DOHH2 (cell line): Measurements from ENCODE around the gene PRRX1.

Experiments
- H3F3A ChIP-seq: fragments of 200-600 bp; sonication (generic), shearing (Covaris generic); 2 replicates; pipeline ENCODE4 v1.6.0; 2016; ENCODE audit warnings: antibody characterized with exemption, mild to moderate bottlenecking; ENCODE audit not compliant: control insufficient read depth, insufficient read depth
- H3K27ac ChIP-seq: fragments of 200-600 bp; sonication (generic); 2 replicates; pipeline ENCODE4 v1.5.1; 2014; ENCODE audit warnings: low read depth, mild to moderate bottlenecking, low read length, moderate library complexity
- H3K27me3 ChIP-seq: fragments of 200-600 bp; sonication (generic); 2 replicates; pipeline ENCODE4 v1.6.1; 2014; ENCODE audit warnings: mild to moderate bottlenecking, low read length, mixed read lengths; ENCODE audit not compliant: control insufficient read depth
- H3K36me3 ChIP-seq: fragments of 200-600 bp; sonication (generic); 2 replicates; pipeline ENCODE4 v1.6.1; 2014; ENCODE audit warnings: mild to moderate bottlenecking, low read length, moderate library complexity, mixed read lengths; ENCODE audit not compliant: control insufficient read depth
- H3K4me1 ChIP-seq: fragments of 200-600 bp; sonication (generic); 2 replicates; pipeline ENCODE4 v1.6.1; 2014; ENCODE audit warnings: mild to moderate bottlenecking, low read length, mixed read lengths; ENCODE audit not compliant: control insufficient read depth
- H3K4me2 ChIP-seq: fragments of 200-600 bp; sonication (generic); 2 replicates; pipeline ENCODE4 v1.6.0; 2014; ENCODE audit warnings: mild to moderate bottlenecking, low read length, moderate library complexity
- H3K4me3 ChIP-seq: fragments of 200-600 bp; sonication (generic); 2 replicates; pipeline ENCODE4 v1.5.1; 2014; ENCODE audit warnings: mild to moderate bottlenecking, low read length, mixed read lengths
- H3K79me2 ChIP-seq: fragments of 200-600 bp; sonication (generic); 2 replicates; pipeline ENCODE4 v1.6.1; 2014; ENCODE audit warnings: mild to moderate bottlenecking, low read length, mixed read lengths; ENCODE audit not compliant: control insufficient read depth
- H3K9me2 ChIP-seq: fragments of 200-600 bp; sonication (generic); replicated peaks from 2 replicates; pipeline ENCODE4 v1.6.1; 2014; ENCODE audit warnings: mild to moderate bottlenecking, low read length, mixed read lengths; ENCODE audit not compliant: control insufficient read depth
- H3K9me3 ChIP-seq: fragments of 200-600 bp; sonication (generic); 2 replicates; pipeline ENCODE4 v1.6.1; 2014; ENCODE audit warnings: antibody characterized with exemption, low read length, mixed read lengths; ENCODE audit not compliant: control insufficient read depth, insufficient read depth
- H4K20me1 ChIP-seq: fragments of 200-600 bp; sonication (generic); 2 replicates; pipeline ENCODE4 v1.6.0; 2014; ENCODE audit warnings: low read depth, mild to moderate bottlenecking, antibody characterized with exemption, low read length, moderate library complexity; ENCODE audit not compliant: control insufficient read depth, insufficient read depth
- EZH2phosphoT487 ChIP-seq: fragments of 200-600 bp; sonication (generic); IDR thresholded peaks from 2 replicates; pipeline ENCODE4 v1.6.1; 2017; ENCODE audit warnings: borderline replicate concordance, mild to moderate bottlenecking, antibody characterized with exemption, low read length, moderate library complexity, mixed read lengths
- TF ChIP-seq, protein P1 (sequence below): fragments of 200-600 bp; sonication (generic); IDR thresholded peaks from one replicate; pipeline ENCODE4 v1.5.1; 2014; ENCODE audit warnings: antibody characterized with exemption, mild to moderate bottlenecking, low read depth, low read length; ENCODE audit not compliant: poor library complexity, severe bottlenecking

The PRRX1 gene

DNA sequence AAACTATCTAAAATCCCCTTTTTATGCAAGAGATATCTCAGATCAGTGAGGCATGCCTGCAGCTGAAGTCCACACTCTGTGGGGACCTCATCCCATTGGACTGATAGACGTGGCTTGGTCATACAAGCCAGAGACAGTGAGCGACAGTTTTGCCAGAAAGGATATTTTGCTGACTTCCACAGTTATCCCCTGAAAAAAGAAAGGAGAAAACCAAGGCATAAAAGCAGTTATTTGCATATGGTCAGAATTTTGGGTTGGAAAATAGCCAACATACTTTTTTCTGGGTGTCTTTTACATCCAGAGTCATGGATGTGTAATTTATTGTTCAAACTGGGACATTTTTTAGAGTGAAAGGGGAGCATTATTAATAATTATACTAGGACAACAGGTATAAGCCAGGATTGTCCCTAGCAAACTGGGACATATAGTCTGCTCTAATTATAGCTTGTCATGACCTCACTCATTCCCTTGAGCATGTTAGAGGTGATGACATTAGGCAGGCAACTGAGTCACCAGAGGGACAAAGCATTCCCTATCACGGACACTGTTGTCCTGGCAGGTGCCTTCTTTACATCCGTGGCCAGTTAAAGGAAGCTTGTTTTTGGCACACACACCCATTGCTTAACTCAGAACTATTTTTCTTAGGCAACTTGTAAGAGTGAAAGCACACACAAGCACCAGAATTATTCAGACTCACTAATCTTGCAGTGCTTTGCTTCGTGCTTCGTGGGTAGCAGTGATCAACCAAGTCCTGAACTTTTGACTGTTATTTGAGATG, 65.5 kb downstream of the PRRX1 start:
- H3K4me2 ChIP-seq, result no peak overlapping the region
- H3K27me3 ChIP-seq, result no peaks in the 10 kb centered on the region
- H4K20me1 ChIP-seq, result no peaks in the 10 kb centered on the region
- no peaks in the 10 kb centered on the region for H3K4me1 ChIP-seq
- H3K4me3 ChIP-seq, result no peak overlapping the region
- H3K36me3 ChIP-seq, result no peaks in the 10 kb centered on the region
- H3K9me3 ChIP-seq, result no peaks in the 10 kb centered on the region
- no peaks in the 10 kb centered on the region for H3F3A ChIP-seq
- no peak for TF ChIP-seq EZH2phosphoT487
- TF ChIP-seq, protein P1, sequence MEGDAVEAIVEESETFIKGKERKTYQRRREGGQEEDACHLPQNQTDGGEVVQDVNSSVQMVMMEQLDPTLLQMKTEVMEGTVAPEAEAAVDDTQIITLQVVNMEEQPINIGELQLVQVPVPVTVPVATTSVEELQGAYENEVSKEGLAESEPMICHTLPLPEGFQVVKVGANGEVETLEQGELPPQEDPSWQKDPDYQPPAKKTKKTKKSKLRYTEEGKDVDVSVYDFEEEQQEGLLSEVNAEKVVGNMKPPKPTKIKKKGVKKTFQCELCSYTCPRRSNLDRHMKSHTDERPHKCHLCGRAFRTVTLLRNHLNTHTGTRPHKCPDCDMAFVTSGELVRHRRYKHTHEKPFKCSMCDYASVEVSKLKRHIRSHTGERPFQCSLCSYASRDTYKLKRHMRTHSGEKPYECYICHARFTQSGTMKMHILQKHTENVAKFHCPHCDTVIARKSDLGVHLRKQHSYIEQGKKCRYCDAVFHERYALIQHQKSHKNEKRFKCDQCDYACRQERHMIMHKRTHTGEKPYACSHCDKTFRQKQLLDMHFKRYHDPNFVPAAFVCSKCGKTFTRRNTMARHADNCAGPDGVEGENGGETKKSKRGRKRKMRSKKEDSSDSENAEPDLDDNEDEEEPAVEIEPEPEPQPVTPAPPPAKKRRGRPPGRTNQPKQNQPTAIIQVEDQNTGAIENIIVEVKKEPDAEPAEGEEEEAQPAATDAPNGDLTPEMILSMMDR, result no peak
- no peaks in the 10 kb centered on the region for H3K9me2 ChIP-seq
- no peak overlapping the region for H3K27ac ChIP-seq
- H3K79me2 ChIP-seq, result no peaks in the 10 kb centered on the region

DNA sequence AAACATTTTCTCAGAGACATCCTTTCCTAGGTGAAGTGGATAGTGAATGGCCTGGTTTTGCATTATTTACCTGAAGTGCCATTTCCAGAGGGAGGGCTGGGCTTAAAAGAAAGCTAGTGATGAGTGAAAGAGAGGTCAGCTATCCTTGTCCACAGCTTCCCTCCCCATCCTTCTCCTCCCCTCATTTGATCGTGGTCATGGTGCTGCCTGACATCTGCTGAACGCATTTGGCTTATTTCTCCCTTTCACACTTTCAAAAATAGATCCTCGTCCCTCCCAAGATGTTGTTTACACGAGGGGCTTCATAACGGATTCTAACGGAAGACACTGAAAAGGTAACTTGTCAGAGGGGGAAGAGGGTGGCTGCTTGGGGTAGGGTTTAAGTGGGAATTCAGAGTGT, 66.1 kb downstream of the PRRX1 start:
- Histone ChIP-seq H3K4me2 (no peak overlapping the region), H4K20me1 (no peaks in the 10 kb centered on the region), H3K36me3 (no peaks in the 10 kb centered on the region), H3K27me3 (no peaks in the 10 kb centered on the region), H3K9me2 (no peaks in the 10 kb centered on the region), H3K79me2 (no peaks in the 10 kb centered on the region), H3K4me1 (no peaks in the 10 kb centered on the region), H3K9me3 (no peaks in the 10 kb centered on the region), H3K4me3 (no peak overlapping the region), H3K27ac (no peak overlapping the region), H3F3A (no peaks in the 10 kb centered on the region)
- TF ChIP-seq EZH2phosphoT487, result no peak
- TF ChIP-seq, protein P1, result no peak

DNA sequence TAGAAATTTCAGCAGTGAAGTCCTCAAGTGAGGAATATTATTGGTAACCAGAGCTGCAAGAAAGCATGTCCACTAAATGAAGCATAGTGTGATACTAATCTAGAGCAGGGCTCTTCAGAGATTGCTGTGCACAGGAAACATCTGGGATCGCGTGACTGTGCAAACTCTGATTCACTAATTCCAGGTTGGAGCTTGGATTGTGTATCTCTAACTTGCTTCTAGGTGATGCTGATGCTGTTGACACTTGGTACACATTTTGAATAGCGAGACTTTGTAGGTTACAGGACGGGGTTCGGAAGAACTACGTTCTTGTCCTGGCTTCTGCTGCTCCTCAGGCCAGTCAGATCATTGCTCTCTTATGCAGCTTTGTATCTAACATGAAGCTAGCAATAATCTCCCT, 66.5 kb downstream of the PRRX1 start:
- no peaks in the 10 kb centered on the region for H3K9me3 ChIP-seq
- no peak for TF ChIP-seq EZH2phosphoT487
- TF ChIP-seq, protein P1, result no peak
- no peaks in the 10 kb centered on the region for H3K4me1 ChIP-seq
- H3K4me2 ChIP-seq, result no peak overlapping the region
- no peaks in the 10 kb centered on the region for H3K36me3 ChIP-seq
- H3K27ac ChIP-seq, result no peak overlapping the region
- H3K79me2 ChIP-seq, result no peaks in the 10 kb centered on the region
- H3K9me2 ChIP-seq, result no peaks in the 10 kb centered on the region
- no peak overlapping the region for H3K4me3 ChIP-seq
- H4K20me1 ChIP-seq, result no peaks in the 10 kb centered on the region
- no peaks in the 10 kb centered on the region for H3K27me3 ChIP-seq
- no peaks in the 10 kb centered on the region for H3F3A ChIP-seq
